Smooth muscle cell (in vitro differentiated cells): ENCODE results near the gene PAM. TPM values are rescaled to one million over a fixed set of nuclear protein-coding genes. Genes with fewer than 3 reads are reported as not detected.

Experiments
- DNase-seq: peaks from one replicate; lab custom pipeline; 2025; ENCODE audit not compliant: unreplicated experiment; lab: John Stamatoyannopoulos, UW
- H2AFZ ChIP-seq: fragments of 200-600 bp; sonication (generic); 2 replicates; pipeline ENCODE4 v1.6.0; 2016; ENCODE audit warnings: antibody characterized with exemption, low read depth, mild to moderate bottlenecking
- H3F3A ChIP-seq: fragments of 200-600 bp; sonication (generic); 2 replicates; pipeline ENCODE4 v1.6.0; 2017; ENCODE audit warnings: antibody characterized with exemption, low read depth
- H3K27ac ChIP-seq: fragments of 200-600 bp; sonication (generic); 2 replicates; pipeline ENCODE4 v1.5.1; 2016; ENCODE audit warnings: low read depth, mild to moderate bottlenecking
- H3K27me3 ChIP-seq: fragments of 200-600 bp; sonication (generic); 2 replicates; pipeline ENCODE4 v1.6.1; 2016; ENCODE audit warnings: low read depth, mild to moderate bottlenecking
- H3K36me3 ChIP-seq: fragments of 200-600 bp; sonication (generic); 2 replicates; pipeline ENCODE4 v1.5.1; 2016; ENCODE audit warnings: low read depth
- H3K4me1 ChIP-seq: fragments of 200-600 bp; sonication (generic); 2 replicates; pipeline ENCODE4 v1.5.1; 2016; ENCODE audit warnings: low read depth
- H3K4me2 ChIP-seq: fragments of 200-600 bp; sonication (generic); 2 replicates; pipeline ENCODE4 v1.6.0; 2016; ENCODE audit warnings: mild to moderate bottlenecking
- H3K4me3 ChIP-seq: fragments of 200-600 bp; sonication (generic); 2 replicates; pipeline ENCODE4 v1.5.1; 2016; ENCODE audit warnings: mild to moderate bottlenecking
- H3K79me2 ChIP-seq: fragments of 200-600 bp; sonication (generic); 2 replicates; pipeline ENCODE4 v1.6.0; 2016; ENCODE audit warnings: low read depth, mild to moderate bottlenecking
- H3K9ac ChIP-seq: fragments of 200-600 bp; sonication (generic); 2 replicates; pipeline ENCODE4 v1.6.0; 2016; ENCODE audit warnings: low read depth
- H3K9me3 ChIP-seq: fragments of 200-600 bp; sonication (generic); replicated peaks from 2 replicates; pipeline ENCODE4 v1.5.1; 2016; ENCODE audit warnings: low read depth
- H4K20me1 ChIP-seq: fragments of 200-600 bp; sonication (generic); 2 replicates; pipeline ENCODE4 v1.6.0; 2016; ENCODE audit warnings: low read depth
- CTCF ChIP-seq: fragments of 200-600 bp; sonication (generic); IDR thresholded peaks from 2 replicates; pipeline ENCODE4 v1.5.1; 2017; ENCODE audit warnings: borderline replicate concordance, mild to moderate bottlenecking, antibody characterized with exemption; ENCODE audit not compliant: insufficient read depth, poor library complexity, severe bottlenecking
- WGBS: methylation state at CpG from one replicate; pipeline ENCODE4 v1.1.7; 2016; ENCODE audit warnings: low lambda C conversion rate; 5-methylcytosine and 5-hydroxymethylcytosine counted together
- polyA plus RNA-seq: library from polyadenylated mRNA; unstranded; fragments of >200 nt; fragmentation: Nextera tagmentation; extraction: Ambion mirVana; gene quantifications from 2 replicates; pipeline ENCODE4 v1.2.1, GENCODE V29; 2016
- total RNA-seq: library from RNA; depleted of rRNA; stranded (reverse); fragments of >200 nt; gene quantifications from 2 replicates; pipeline ENCODE4 v1.2.3, GENCODE V29; 2014

PAM gene
- total and polyA plus RNA-seq, 2 experiments from 2014 or later: 117 to 155 TPM

GRCh38 chr5:102811972-102812371, 56.9 kb downstream of the PAM start:
- no peak overlapping the region for H3K4me3 ChIP-seq
- DNase-seq: no peak
- no peak overlapping the region for H3K27ac ChIP-seq
- WGBS: 76% methylated on average over 2 of the region's 2 CpGs
- H2AFZ ChIP-seq: no peak overlapping the region
- H3K9ac ChIP-seq: no peak overlapping the region
- H3K9me3 ChIP-seq: no peaks in the 10 kb centered on the region
- no peak for TF ChIP-seq CTCF
- H3K4me1 ChIP-seq: peaks cover 15% of the 10 kb centered on the region
- no peaks in the 10 kb centered on the region for H3K27me3 ChIP-seq
- peaks cover 4% of the 10 kb centered on the region for H3K79me2 ChIP-seq
- peaks cover 63% of the 10 kb centered on the region for H4K20me1 ChIP-seq
- H3K4me2 ChIP-seq: no peak overlapping the region
- H3F3A ChIP-seq: no peaks in the 10 kb centered on the region
- H3K36me3 ChIP-seq: no peaks in the 10 kb centered on the region

GRCh38 chr5:102813740-102814139, 58.6 kb downstream of the PAM start:
- Histone ChIP-seq H3K4me2 (no peak overlapping the region), H3K4me3 (no peak overlapping the region), H2AFZ (no peak overlapping the region), H3K27ac (no peak overlapping the region), H3K79me2 (peaks cover 7% of the 10 kb centered on the region), H3K36me3 (no peaks in the 10 kb centered on the region), H3K4me1 (peaks cover 7% of the 10 kb centered on the region), H3K27me3 (no peaks in the 10 kb centered on the region), H3K9ac (no peak overlapping the region), H3K9me3 (no peaks in the 10 kb centered on the region), H4K20me1 (peaks cover 60% of the 10 kb centered on the region), H3F3A (no peaks in the 10 kb centered on the region)
- no peak for TF ChIP-seq CTCF
- DNase-seq: no peak
- 0% methylated on average over 1 of the region's 1 CpG for WGBS

- DNase-seq: no peak
- TF ChIP-seq CTCF: no peak
- H3K27ac ChIP-seq: no peak overlapping the region
- 98% methylated on average over 4 of the region's 4 CpGs for WGBS
- no peaks in the 10 kb centered on the region for H3F3A ChIP-seq
- peaks cover 54% of the 10 kb centered on the region for H4K20me1 ChIP-seq
- H3K36me3 ChIP-seq: no peaks in the 10 kb centered on the region
- no peak overlapping the region for H2AFZ ChIP-seq
- H3K4me2 ChIP-seq: no peak overlapping the region
- peaks cover 4% of the 10 kb centered on the region for H3K4me1 ChIP-seq
- H3K27me3 ChIP-seq: no peaks in the 10 kb centered on the region
- no peaks in the 10 kb centered on the region for H3K9me3 ChIP-seq
- H3K4me3 ChIP-seq: no peak overlapping the region
- peaks cover 4% of the 10 kb centered on the region for H3K79me2 ChIP-seq
- H3K9ac ChIP-seq: no peak overlapping the region
Measured at GRCh38 chr5:102815084-102815483, 60.0 kb downstream of the PAM start.

DNA sequence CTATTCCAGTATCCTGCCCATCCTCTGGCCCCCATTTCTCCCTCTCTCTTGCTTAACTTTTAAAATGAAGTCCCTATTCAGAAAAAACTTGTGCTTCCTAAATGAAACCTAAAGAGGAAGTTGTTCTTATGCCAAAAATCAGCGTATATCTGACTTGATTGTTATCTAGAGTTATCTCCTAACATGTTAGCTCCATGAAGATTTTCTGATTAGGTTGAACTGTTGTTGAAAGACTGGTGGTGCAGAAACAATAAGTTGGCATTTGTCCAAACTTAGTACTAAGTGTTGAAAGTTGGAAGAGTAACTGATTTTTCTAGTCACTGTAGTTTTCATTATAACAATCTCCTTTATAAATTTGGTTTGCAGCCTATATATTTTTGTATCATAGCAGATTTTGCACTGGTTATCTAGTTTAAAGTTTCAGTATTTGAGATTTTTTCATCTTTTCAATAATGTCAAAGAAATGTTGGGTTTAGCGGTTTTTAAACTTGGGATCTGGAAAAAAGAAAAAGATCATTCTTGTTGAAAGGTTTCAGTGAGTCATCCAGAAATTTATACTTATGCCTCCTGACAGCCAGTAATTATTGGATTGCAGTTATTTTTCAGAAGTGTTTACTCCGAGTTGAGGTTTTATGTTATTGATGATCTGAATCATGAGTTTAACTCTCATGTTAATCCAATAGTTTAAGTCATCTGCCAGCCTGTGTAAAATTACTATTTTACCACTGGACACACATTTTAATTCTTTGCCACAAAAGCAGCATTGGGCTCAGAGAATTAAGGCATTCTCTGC, 60.6 kb downstream of the PAM start:
- H3K4me2 ChIP-seq: no peak overlapping the region
- no peak for DNase-seq
- H4K20me1 ChIP-seq: peaks cover 54% of the 10 kb centered on the region
- H3K79me2 ChIP-seq: peaks cover 3% of the 10 kb centered on the region
- H3K36me3 ChIP-seq: no peaks in the 10 kb centered on the region
- no peak overlapping the region for H2AFZ ChIP-seq
- no peak overlapping the region for H3K4me3 ChIP-seq
- no peak overlapping the region for H3K9ac ChIP-seq
- no peaks in the 10 kb centered on the region for H3K9me3 ChIP-seq
- no peaks in the 10 kb centered on the region for H3K27me3 ChIP-seq
- 83% methylated on average over 3 of the region's 3 CpGs for WGBS
- no peak for TF ChIP-seq CTCF
- H3K4me1 ChIP-seq: peaks cover 4% of the 10 kb centered on the region
- no peaks in the 10 kb centered on the region for H3F3A ChIP-seq
- no peak overlapping the region for H3K27ac ChIP-seq
